Right lobe of liver (tissue), 4 donors: ENCODE measurements around the gene MACROD1.

Experiments used
- POLR2A ChIP-seq: fragments of 450-650 bp; IDR thresholded peaks from one replicate; pipeline ENCODE4 v1.6.1; 2017; ENCODE audit warnings: antibody characterized with exemption, mild to moderate bottlenecking
- TF ChIP-seq, protein P1 (sequence below), 4 donors: fragments of 200-600 bp in 3 of 4; fragments of 450-650 bp in 1 of 4; IDR thresholded peaks; one replicate each; pipeline versions ENCODE4 v1.5.1 to v1.8.0; 2016 to 2022; ENCODE audit warnings: antibody characterized with exemption in 4 of 4, mild to moderate bottlenecking in 2 of 4
- donor health status: DM: no; HTN: no; CAD: no.
- donor health status: DM: no; HTN: no; CAD: no.
- donor health status: DM: no; HTN: yes; CAD: no.

DNA sequence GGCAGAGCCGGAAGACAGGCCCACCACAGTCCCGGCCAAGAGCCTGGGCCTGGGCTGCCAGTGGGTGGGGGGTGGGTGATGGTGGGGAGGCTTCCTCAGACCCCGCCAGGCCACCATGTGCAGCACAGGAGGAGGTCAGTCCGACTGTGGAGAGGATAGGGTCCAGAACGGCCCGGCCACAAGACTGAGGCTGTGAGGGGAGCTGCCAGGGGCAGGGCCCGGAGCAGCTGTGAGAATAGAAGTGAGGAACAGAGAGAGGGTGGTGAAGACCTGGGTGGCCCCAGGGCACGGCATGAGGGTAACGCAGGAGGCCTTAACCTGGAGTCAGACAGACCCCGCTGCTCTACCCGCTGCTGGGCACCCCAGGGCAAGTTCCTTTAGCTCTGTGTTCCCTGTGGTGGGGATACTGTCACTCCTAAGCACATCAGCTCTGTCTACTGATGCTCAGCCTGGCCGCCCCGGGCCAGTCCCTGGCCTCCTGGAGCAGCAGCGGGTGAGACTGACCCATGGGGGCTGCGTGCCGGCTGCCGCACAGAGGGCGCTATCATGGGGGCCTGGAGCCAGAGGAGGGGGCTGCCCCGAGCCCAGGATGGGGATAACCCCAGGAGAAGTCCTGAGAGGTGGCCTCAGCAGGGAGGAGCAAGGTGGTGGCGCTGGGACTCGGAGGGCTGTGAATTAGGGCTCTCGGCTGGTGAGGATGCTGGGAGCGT is 42.3 kb upstream of the MACROD1 start:
- TF ChIP-seq, protein P1, sequence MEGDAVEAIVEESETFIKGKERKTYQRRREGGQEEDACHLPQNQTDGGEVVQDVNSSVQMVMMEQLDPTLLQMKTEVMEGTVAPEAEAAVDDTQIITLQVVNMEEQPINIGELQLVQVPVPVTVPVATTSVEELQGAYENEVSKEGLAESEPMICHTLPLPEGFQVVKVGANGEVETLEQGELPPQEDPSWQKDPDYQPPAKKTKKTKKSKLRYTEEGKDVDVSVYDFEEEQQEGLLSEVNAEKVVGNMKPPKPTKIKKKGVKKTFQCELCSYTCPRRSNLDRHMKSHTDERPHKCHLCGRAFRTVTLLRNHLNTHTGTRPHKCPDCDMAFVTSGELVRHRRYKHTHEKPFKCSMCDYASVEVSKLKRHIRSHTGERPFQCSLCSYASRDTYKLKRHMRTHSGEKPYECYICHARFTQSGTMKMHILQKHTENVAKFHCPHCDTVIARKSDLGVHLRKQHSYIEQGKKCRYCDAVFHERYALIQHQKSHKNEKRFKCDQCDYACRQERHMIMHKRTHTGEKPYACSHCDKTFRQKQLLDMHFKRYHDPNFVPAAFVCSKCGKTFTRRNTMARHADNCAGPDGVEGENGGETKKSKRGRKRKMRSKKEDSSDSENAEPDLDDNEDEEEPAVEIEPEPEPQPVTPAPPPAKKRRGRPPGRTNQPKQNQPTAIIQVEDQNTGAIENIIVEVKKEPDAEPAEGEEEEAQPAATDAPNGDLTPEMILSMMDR (IDR thresholded peaks at IDR 0.05) = no peak
- no peak for TF ChIP-seq POLR2A
